ENCODE results near the gene CPNE2. TPM values are rescaled to one million over a fixed set of nuclear protein-coding genes. Genes with fewer than 3 reads are reported as not detected.

CPNE2 gene
- total RNA-seq, 1 donor from 2014 or later: 36.6 TPM

GRCh38 chr16:57115514-57116182 is 23.3 kb downstream of the CPNE2 start:
- Histone ChIP-seq H3K27ac (no peak overlapping the region), H3K27me3 (no peaks in the 10 kb centered on the region), H3K9me3 (no peaks in the 10 kb centered on the region), H3K36me3 (peaks cover 17 to 20% of the 10 kb centered on the region in 2 donors), H3K4me3 (no peak overlapping the region), H3K4me1 (peaks cover 0 to 7% of the 10 kb centered on the region in 2 donors)
- DNase-seq (ENCODE audit: low spot score in 2 of 2): no peak
- intact Hi-C loops (cut with DNase I): no loop called here
- TF ChIP-seq, protein P1, sequence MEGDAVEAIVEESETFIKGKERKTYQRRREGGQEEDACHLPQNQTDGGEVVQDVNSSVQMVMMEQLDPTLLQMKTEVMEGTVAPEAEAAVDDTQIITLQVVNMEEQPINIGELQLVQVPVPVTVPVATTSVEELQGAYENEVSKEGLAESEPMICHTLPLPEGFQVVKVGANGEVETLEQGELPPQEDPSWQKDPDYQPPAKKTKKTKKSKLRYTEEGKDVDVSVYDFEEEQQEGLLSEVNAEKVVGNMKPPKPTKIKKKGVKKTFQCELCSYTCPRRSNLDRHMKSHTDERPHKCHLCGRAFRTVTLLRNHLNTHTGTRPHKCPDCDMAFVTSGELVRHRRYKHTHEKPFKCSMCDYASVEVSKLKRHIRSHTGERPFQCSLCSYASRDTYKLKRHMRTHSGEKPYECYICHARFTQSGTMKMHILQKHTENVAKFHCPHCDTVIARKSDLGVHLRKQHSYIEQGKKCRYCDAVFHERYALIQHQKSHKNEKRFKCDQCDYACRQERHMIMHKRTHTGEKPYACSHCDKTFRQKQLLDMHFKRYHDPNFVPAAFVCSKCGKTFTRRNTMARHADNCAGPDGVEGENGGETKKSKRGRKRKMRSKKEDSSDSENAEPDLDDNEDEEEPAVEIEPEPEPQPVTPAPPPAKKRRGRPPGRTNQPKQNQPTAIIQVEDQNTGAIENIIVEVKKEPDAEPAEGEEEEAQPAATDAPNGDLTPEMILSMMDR (IDR thresholded peaks at IDR 0.05): no peak

DNA sequence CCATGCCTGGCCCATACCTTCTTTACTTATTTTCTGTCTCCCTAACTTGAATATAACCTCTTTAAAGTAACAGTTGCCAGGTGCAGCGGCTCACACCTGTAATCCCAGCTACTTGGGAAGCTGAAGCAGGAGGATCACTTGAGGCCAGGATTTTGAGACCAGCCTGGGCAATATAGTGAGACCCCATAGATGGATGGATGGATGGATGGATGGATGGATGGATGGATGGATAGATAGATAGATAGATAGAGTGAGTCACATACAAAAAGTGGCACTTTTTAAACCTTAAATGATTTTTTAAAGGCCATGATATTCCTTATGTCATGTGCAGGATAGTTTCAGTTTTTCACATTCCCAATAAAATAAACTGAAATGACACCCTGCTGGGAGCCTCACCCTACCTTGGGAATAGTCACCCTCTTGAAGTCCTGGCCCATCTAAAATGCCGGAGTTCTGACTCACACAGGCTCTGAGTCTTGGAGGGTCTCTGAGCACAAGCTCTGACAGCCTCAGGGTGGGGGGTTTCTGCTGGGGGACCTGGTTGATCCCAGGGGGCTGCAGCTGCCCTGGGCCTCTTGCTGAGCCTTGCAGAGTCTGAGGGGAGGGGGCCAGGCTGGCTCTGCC is 26.2 kb downstream of the CPNE2 start:
- Histone ChIP-seq H3K36me3 (peaks cover 17 to 37% of the 10 kb centered on the region in 2 donors), H3K4me3 (no peak overlapping the region), H3K27me3 (no peaks in the 10 kb centered on the region), H3K9me3 (no peaks in the 10 kb centered on the region), H3K4me1 (no peaks in the 10 kb centered on the region), H3K27ac (no peak overlapping the region)
- intact Hi-C loops (cut with DNase I): no loop called here
- TF ChIP-seq, protein P1 (IDR thresholded peaks at IDR 0.05): no peak
- DNase-seq (ENCODE audit: low spot score in 2 of 2): no peak

- Histone ChIP-seq H3K27me3 (no peaks in the 10 kb centered on the region), H3K9me3 (no peaks in the 10 kb centered on the region), H3K27ac (no peak overlapping the region), H3K4me3 (no peak overlapping the region), H3K4me1 (no peaks in the 10 kb centered on the region), H3K36me3 (peaks cover 13 to 37% of the 10 kb centered on the region in 2 donors)
- DNase-seq (ENCODE audit: low spot score in 2 of 2): no peak
- intact Hi-C loops (cut with DNase I): no loop called here
- TF ChIP-seq, protein P1 (IDR thresholded peaks at IDR 0.05): no peak
Observed at GRCh38 chr16:57123216-57123973, 31.0 kb downstream of the CPNE2 start.

DNA sequence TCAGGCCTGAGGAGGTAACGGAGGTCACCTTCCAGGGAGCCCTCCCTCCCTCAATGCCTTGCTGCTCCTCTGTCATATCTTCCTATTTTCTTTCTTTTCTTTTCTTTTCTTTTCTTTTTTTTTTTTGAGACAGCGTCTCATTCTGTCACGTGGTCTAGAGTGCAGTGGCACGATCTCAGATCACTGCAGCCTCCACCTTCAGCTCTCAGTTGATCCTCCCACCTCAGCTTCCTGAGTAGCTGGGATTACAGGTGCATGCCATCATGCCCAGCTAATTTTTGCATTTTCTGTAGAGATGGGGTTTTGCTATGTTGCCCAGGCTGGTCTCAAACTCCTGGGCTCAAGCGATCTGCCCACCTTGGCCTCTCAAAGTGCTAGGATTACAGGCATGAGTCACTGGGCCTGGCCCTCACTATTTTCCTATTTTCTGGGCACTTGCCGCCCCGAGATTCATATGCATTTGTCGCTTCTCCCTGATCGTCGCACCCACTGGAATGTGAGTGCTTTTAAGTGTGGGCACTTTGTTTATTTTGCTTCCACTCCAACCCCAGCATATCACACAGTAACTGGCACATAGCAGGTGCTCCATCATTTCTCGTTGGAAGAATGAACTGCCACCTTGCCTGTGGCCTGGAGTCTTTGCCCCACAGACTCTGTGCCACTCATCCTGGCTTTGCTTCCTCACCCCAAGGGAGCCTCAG is 31.7 kb downstream of the CPNE2 start:
- Histone ChIP-seq H3K27me3 (no peaks in the 10 kb centered on the region), H3K27ac (no peak overlapping the region), H3K9me3 (no peaks in the 10 kb centered on the region), H3K4me3 (no peak overlapping the region), H3K36me3 (peaks cover 10 to 41% of the 10 kb centered on the region in 2 donors), H3K4me1 (no peaks in the 10 kb centered on the region)
- DNase-seq (ENCODE audit: low spot score in 2 of 2): no peak
- intact Hi-C loops (cut with DNase I): no loop called here
- TF ChIP-seq, protein P1 (IDR thresholded peaks at IDR 0.05): no peak

GRCh38 chr16:57125376-57125775 is 33.0 kb downstream of the CPNE2 start:
- DNase-seq (ENCODE audit: low spot score in 2 of 2): no peak
- Histone ChIP-seq H3K27ac (no peak overlapping the region), H3K4me3 (no peak overlapping the region), H3K9me3 (no peaks in the 10 kb centered on the region), H3K36me3 (peaks cover 6 to 35% of the 10 kb centered on the region in 2 donors), H3K27me3 (no peaks in the 10 kb centered on the region), H3K4me1 (no peaks in the 10 kb centered on the region)
- TF ChIP-seq, protein P1 (IDR thresholded peaks at IDR 0.05): no peak
- intact Hi-C loops (cut with DNase I): no loop called here
